Amniotic stem cell (primary cell): ENCODE data around the gene EHD4.

Experiments used
- DNase-seq: peaks from one replicate; lab custom pipeline; 2025; lab: John Stamatoyannopoulos, UW

Gene EHD4

GRCh38 chr15:41957021-41957897 lies 15.1 kb downstream of the EHD4 start:
- no peak for DNase-seq

DNA sequence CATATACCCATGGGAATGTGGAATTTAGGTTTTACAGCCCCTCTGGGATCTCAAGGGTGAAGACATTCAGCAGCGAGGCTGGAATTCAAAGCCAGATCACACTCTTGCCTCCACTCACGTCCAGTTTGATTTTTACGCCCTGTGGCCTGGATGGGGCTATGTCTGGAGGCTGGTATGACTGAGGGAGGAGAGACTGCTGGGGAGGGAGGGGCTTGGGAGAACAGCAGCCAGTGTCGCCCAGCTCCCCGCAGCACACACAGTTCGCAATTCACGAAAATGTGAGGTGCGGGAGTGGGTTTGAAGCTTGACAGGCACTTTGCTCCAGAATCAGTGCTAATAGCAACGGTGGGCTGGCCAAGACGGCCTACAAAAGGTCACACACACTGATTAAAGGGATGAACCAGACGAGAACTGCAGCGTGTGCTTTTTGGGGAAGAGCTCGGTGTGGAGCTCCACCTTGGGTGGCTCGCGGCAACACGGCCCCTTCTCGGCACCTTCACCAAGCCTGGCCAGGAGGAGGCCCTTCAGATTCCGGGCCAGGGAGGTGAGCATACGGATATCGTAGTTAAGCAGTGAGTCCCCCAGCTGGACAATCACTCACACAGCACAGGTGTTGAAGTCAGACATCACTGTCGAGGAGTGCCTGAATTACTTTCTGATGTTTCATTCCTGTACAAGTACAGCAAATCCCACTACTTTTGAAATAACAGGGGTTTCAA lies 16.4 kb downstream of the EHD4 start:
- no peak for DNase-seq

DNA sequence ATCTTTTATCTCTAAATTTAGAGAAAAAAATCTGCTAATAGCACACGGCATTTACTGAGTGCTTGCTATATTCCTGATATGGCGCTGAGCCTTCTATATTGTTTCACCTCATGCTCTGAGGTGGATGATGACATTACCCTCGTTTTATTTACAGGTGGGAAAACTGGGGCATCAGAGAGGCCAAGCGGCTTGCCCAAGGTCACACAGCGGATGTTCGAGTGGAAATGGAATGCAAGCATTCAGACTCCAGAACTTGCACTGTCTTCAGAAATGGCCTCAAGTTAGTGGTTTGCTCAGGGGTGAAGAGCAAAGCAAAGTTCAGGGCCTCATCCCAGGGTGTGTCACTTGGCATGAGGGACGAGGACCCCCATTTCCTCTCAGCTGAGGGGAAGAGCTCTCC lies 17.3 kb downstream of the EHD4 start:
- DNase-seq, result no peak

- DNase-seq, result no peak
Observed at GRCh38 chr15:41954036-41954435, 18.3 kb downstream of the EHD4 start.

GRCh38 chr15:41952013-41952563 lies 20.3 kb downstream of the EHD4 start:
- no peak for DNase-seq

- DNase-seq, result no peak
Observed at GRCh38 chr15:41951571-41951970, 20.8 kb downstream of the EHD4 start.

DNA sequence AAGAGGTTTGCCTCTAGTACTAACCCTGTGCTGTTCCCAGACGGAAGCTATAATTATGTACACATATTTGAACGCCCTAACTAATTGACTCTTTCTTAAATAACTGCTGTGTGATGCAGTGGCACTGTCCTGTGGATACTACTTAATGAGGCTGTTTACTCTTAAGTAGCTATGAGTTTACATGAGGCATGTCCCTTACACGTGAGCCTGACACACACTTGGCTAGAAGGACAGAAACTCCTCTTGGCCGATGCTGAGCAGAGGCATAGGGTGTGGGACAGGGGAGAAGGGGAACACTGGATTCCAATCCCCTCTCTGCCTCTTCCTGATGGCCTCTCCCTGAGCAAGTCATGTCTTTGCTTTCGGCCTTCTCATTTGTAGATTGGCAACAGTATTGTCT lies 21.9 kb downstream of the EHD4 start:
- no peak for DNase-seq

DNA sequence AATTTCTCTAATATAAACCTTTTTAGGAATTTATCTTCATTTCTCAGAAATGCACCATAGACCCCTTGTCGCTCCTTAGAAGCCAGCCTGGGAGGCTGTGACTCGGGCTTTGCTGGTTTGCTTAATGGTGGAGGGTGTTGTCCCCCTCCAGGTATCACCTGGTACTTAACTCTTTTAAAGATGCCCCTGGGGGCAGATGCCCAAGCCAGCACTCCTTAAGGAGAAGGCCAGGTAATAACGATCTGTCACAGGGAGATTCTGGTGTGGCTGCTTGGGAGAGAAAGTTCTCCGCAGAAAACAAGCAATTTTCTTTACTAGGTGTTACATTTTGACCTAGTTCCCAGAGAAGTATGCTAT lies 22.3 kb downstream of the EHD4 start:
- no peak for DNase-seq

DNA sequence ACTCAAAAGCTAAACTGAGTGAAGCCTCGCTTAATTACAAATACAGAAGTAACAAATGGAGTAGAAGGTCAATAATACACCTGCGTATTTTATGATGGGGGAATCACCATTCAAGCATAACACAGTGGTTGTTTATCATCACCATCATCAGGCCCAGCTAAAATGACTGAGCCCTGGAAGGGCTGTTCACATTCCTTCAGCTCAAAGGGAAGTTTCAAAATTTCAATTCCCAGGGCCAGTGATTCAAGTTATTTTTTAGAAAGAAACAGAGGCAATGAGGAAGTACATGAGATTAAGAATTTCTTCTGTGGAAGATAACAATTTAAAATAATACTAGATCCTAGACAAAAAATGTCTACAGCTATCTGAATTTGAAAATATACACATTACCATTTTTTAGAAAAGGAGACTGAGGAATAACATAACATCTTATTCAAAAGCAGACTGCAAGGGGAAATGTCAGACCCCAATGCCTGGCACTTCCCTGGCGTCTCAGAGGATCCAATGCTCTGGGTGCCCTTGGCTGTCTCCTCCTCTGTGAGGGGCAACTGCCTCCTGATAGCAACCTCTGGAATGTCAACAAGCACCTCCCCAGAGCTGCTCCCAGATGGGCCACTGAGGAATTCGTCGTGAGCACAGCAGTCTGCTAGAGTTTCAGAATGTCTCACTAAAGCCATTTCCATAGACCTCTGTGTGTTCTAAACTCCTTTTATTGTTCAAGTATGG lies 22.8 kb downstream of the EHD4 start:
- DNase-seq, result no peak

- DNase-seq, result no peak
Observed at GRCh38 chr15:41948490-41948889, 23.9 kb downstream of the EHD4 start.

DNA sequence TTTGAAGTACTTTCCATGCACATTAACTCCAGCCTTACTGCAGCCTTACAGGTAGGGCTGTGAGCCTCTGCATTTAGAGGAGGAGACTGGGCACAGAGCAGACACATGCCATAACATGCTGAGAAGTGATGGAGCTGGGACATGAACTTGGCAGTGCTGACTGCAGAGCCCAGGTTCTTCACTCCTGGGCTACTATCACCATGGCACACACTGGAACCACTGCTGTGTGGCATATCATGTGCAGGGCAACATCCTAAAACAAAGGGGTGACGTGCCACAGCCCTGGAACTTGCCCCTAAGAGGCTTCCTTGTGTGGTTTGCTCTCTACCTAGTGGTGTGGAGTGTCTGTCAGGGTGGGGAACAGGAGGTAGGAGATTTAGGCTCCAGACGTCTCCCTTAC lies 25.4 kb downstream of the EHD4 start:
- no peak for DNase-seq

DNA sequence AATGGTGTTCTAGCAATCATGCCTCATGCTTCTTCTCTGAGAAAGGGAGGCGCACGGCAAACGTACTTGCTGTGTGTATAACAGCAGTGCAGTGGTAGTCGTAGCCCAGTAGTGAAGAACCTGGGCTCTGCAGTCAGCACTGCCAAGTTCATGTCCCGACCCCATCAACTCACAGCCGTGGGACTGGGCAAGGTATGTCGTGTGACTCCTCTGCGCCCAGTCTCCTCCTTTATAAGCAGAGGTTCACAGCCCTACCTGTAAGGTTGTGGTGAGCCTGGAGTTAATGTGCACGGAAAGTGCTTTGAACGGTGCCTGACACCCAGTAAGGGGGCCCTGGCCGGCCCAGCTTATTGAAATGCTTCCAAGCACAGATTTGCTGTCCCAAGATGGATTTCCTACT lies 26.6 kb downstream of the EHD4 start:
- DNase-seq, result no peak

- no peak for DNase-seq
Observed at GRCh38 chr15:41945221-41945620, 27.1 kb downstream of the EHD4 start.

DNA sequence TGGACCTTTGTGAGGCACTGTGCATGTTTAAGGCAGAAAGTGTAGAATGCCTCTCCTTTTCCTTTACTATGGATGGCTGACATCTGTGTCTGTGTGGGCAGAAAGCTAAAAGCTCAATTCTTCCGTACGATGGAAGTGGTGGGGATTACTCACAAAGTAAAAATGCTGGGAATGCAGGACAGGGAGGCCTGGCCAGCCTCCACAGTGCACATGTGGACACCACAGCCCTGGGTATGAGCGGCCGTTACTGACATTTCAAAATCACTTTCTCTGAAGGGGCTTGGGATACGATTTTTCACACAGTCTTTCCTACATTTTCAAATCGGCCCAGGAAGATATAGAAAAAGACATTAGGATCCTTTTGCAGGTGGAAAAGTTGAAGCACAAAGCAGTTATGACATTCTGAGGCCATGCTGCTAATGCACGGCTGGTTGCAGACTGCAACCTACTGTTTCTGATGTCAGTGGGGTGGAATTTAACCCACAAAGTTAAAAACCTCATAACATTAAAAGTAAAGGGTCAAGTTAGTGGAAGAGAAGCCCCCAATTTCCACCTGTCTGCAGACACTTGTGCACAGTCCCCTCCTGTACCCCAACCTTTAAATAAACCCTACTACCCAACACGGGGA lies 27.9 kb downstream of the EHD4 start:
- DNase-seq, result peak; percentile 64

DNA sequence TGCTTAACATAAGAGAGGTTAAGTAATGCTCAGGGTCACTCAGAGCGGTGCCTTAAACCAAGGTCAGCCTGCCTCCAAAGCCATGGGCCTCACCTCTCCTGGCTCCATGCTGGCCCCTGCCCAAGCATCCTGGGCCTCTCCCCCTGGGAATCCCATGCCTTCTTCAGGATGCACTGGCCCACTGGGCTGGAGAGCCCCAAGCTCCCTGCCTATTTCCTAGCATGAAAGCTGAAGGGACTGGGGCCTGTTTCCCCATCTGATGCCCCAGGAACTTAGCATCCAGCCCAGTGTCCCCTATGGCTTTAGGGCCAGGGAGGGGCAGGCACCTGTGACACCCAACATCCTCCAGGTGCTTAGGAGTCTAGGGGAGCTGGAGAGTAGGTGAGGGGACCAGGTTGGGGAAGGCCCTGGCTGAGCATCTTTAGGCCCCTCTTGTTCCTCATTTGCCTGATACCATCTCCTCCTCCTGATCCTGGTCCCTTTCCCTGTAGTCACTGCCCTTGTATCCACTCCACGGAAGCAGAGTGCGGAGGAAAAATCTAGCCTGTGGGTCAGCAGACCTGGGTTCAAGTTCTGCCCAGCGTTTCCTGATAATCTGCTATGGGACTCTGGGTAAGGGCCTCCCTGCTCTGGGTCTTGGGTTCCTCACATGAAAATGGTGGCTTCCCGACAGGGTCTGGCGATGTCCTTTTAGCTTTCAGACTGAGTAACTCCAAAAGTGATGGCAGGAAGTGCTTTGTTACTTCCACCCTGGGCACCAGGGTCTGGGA lies 28.6 kb downstream of the EHD4 start:
- no peak for DNase-seq

DNA sequence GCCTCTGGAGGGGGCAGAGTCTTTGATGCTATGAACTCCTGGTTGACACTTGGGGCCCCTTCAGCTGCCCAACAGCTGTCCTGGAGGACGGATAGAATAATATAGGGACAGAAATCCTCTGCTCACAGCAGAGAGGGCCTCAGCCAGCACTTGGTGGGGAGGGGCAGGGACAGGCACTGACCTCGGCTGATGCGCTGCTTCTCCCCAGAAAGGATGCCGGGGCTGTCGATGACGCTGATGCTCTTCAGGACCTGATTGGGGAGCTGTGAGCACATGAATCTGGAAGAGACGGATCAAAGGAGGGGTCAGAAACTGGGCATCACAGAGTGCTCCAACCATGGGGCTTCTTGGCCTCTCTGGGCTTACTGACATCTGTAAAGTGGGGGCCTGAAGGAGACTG lies 29.5 kb downstream of the EHD4 start:
- DNase-seq, result no peak

- DNase-seq, result no peak
Observed at GRCh38 chr15:41941644-41942415, 30.5 kb downstream of the EHD4 start.

DNA sequence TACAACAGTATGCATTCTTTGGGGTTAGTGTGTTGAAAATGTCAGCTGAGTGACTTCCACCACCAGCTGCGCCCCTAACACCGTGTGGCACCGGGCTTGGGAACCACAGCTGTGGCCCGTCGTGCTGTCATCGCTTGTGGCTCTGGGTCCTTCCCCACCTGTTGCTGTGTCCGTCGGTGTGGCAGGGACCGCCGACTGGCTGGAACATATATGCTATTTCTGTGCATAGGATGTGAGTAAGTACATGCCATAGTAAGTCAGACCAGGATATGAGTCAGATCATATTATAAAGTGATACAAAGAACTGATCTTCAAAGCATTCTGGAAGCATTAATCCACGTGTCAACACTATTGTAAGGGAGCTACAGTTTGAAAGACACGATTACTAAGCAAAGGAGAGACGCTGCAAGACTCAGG lies 31.9 kb downstream of the EHD4 start:
- DNase-seq, result no peak

DNA sequence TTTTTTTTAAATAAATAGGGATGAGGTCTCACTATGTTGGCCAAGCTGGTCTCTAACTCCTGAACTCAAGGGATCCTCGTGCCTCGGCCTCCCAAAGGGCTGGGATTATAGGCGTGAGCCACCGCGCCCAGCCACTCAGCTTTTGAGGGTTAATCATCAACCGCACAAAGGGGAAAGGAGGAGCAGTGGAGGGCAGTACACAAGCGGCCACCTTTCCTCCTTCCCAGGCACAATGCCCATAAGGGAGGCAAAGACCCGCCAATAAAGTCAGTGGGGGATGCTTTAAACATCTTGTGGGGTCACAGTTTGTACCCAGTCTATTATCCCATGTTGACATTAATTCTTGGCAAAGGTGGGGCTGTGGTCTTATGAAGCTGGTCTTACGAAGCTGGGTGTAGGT lies 32.4 kb downstream of the EHD4 start:
- no peak for DNase-seq

GRCh38 chr15:41937568-41937923 lies 34.8 kb downstream of the EHD4 start:
- no peak for DNase-seq
